ENCODE results near the gene DEK. TPM values are rescaled to one million over a fixed set of nuclear protein-coding genes. Genes with fewer than 3 reads are reported as not detected.

DEK gene
- total RNA-seq, 1 donor = 156 TPM

DNA sequence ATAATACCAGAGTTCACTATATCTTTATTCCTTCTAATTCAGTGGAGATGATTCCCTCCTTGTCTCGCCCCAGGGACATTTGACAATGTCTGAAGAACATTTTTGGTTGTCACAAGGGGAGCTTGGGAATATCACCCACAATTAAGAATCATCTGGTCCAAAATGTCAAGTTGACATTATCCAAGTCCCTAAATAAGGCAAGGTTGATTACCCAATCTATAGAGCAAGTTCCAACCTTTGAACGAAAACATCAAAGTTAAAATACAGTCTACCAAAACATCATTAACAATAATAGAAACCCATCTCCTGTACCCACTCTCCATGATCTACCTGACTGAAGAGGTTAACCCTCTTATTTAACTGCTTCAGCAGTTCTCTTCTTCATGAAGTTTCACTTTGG is 15.6 kb downstream of the DEK start:
- DNase-seq (ENCODE audit: low read depth) = no peak
- H3K4me3 ChIP-seq (ENCODE audit: low read depth, low read length) = no peak overlapping the region
- TF ChIP-seq, protein P1, sequence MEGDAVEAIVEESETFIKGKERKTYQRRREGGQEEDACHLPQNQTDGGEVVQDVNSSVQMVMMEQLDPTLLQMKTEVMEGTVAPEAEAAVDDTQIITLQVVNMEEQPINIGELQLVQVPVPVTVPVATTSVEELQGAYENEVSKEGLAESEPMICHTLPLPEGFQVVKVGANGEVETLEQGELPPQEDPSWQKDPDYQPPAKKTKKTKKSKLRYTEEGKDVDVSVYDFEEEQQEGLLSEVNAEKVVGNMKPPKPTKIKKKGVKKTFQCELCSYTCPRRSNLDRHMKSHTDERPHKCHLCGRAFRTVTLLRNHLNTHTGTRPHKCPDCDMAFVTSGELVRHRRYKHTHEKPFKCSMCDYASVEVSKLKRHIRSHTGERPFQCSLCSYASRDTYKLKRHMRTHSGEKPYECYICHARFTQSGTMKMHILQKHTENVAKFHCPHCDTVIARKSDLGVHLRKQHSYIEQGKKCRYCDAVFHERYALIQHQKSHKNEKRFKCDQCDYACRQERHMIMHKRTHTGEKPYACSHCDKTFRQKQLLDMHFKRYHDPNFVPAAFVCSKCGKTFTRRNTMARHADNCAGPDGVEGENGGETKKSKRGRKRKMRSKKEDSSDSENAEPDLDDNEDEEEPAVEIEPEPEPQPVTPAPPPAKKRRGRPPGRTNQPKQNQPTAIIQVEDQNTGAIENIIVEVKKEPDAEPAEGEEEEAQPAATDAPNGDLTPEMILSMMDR (IDR thresholded peaks at IDR 0.05; ENCODE audit: insufficient read depth, low read length) = no peak

DNA sequence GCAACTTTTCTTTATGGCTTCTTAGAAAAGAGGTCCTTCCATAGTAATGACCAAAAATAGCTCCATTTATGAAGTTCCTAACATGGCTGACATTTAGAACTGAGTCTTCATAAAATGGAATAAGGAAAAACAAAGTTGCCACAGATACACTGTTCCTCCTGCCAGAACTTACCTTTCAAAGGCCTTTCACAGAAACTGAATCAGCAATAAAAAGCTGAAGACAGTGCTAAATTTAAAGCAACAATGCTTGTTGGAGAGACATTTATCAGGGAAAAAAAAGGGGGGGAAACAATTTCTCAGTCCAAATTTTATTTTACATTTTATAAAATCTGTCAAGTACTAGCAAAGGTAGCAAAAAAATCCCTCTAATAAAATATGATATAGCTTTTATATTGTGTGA is 17.3 kb downstream of the DEK start:
- DNase-seq (ENCODE audit: low read depth) = no peak
- TF ChIP-seq, protein P1 (IDR thresholded peaks at IDR 0.05; ENCODE audit: insufficient read depth, low read length) = no peak
- H3K4me3 ChIP-seq (ENCODE audit: low read depth, low read length) = no peak overlapping the region

DNA sequence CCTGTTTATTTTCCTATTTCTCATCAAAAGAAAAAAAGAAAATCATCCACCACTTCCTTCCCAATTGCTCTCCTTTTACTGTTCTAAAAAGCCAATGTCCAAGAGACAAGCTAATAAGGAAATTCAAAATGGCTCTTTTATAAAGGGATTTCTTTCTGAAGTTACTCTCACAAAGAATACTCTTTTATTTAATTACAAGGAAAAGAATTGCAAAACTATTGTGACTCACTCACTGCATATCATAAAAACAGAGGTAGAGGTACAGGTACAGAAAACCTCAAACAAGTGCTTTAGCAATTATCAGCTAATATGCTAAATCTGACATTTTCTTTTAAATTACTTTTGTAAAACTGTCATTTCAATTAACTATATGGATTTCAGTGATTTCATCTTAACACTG is 18.1 kb downstream of the DEK start:
- TF ChIP-seq, protein P1 (IDR thresholded peaks at IDR 0.05; ENCODE audit: insufficient read depth, low read length) = no peak
- no peak for DNase-seq (ENCODE audit: low read depth)
- H3K4me3 ChIP-seq (ENCODE audit: low read depth, low read length) = no peak overlapping the region

DNA sequence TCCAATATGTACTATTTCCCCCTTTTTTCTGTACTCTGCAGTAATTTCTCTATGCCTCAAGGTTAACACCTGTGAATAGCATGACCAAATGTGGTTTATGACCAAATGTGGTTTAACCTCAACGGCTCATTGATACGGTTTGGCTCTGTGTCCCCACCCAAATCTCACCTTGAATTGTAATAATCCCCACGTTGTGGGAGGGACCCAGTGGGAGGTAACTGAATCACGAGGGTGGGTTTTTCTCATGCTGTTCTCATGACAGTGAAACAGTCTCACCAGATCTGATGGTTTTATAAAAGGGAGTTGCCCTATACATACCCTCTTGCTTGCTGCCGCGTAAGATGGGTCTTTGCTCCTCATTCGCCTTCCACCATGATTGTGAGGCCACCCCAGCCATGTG is 18.7 kb downstream of the DEK start:
- TF ChIP-seq, protein P1 (IDR thresholded peaks at IDR 0.05; ENCODE audit: insufficient read depth, low read length) = no peak
- no peak for DNase-seq (ENCODE audit: low read depth)
- no peak overlapping the region for H3K4me3 ChIP-seq (ENCODE audit: low read depth, low read length)

DNA sequence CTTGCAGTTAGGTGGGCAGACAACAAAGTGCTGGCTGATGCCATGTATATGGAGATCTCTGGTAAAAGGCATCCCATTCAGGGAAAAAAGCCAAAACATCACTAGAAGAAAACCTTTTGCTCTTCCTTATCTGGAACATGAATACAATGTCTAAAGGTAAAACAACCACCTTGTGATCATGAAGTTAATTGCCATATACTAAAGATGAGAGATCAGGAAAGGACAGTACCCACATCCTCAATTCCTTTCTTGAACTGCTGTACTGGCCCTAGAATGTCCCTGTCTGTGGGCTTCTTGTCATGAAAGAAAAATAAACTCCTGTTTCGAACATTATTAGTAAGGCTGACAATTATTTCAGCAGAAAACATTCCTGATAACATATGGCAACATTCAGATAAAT is 19.3 kb downstream of the DEK start:
- no peak for DNase-seq (ENCODE audit: low read depth)
- H3K4me3 ChIP-seq (ENCODE audit: low read depth, low read length) = no peak overlapping the region
- TF ChIP-seq, protein P1 (IDR thresholded peaks at IDR 0.05; ENCODE audit: insufficient read depth, low read length) = no peak

DNA sequence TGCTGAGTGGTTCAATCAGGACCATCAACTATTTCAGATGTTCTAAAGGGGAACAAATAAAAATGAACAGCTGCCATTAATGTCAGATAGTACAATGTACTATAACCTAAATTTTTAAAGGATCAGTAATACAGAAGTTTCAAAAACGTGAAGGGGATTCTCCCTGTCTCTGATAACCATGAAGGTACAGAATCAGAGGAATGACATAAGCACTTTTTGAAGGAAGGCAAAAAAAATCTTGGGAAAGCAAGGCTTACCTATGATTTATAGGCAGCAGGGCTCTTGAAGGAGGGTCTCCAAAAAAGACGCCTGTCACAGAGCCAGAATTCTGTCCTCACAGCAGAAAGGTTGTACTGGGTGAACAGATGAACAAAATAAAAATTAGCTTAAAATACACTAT is 20.1 kb downstream of the DEK start:
- TF ChIP-seq, protein P1 (IDR thresholded peaks at IDR 0.05; ENCODE audit: insufficient read depth, low read length) = no peak
- no peak overlapping the region for H3K4me3 ChIP-seq (ENCODE audit: low read depth, low read length)
- no peak for DNase-seq (ENCODE audit: low read depth)

DNA sequence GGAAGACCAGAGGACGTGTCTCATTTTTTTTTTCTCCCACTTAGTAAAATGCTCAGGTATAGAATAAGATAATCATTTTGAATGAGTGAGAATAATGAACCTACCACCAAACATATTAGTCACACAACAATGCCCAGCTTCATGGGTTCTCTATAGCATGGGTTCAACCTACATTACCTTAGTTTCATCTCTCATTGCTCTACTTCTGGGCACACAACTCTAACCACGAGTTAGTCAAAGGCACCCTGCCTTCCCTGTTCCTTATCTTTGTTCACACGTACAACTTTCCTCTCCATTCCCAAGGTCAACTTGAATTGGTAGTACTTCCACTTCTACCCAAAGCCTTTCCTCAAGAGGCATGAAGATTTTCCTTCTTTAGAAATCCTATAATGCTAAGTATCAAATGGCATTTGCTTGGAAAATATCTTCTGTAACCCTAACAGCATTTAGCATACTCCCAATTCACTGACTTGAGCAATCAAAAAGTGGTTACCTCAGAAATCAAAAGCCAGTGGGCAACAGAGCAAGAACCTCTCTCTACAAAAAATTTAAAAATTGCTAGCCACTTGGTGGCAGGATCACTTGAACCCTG is 20.9 kb downstream of the DEK start:
- TF ChIP-seq, protein P1 (IDR thresholded peaks at IDR 0.05; ENCODE audit: insufficient read depth, low read length) = no peak
- H3K4me3 ChIP-seq (ENCODE audit: low read depth, low read length) = no peak overlapping the region
- DNase-seq (ENCODE audit: low read depth) = no peak

Data from fibroblast of the aortic adventitia (primary cell).